GM18520 (cell line): ENCODE results near the gene TCF7.

Experiments
- ATAC-seq: cut with Tn5 transposase; IDR thresholded peaks from one replicate; pipeline ENCODE4 v1.9.1; 2021; ENCODE audit not compliant: unreplicated experiment

TCF7 gene

DNA sequence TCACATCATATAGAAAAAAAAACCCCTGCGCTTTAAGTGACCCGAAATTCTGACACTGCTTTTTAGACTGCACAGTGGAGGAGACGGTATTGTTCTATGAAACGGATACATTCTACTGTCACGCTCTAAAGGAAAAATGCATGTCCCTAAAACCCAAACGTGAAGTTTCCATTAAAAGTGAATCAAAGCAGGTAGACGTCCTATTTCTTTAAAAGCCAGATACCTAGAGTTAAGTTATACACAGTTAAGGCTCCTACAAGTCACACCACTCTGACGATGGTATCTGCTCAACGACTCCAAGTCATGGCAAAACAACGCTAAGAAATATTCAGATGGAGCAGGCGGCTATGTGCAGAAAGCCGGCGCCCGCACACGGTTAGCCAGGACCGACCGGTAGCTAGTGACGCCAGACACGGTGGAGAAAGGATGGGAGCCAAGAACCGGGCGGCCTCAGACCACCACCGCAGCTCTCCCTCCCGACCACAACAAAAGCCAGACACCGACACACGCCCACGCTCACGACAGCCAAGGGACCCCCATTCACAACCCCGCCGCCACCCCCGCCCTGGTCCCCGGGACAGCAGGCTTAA is 61.5 kb downstream of the TCF7 start:
- no peak for ATAC-seq

DNA sequence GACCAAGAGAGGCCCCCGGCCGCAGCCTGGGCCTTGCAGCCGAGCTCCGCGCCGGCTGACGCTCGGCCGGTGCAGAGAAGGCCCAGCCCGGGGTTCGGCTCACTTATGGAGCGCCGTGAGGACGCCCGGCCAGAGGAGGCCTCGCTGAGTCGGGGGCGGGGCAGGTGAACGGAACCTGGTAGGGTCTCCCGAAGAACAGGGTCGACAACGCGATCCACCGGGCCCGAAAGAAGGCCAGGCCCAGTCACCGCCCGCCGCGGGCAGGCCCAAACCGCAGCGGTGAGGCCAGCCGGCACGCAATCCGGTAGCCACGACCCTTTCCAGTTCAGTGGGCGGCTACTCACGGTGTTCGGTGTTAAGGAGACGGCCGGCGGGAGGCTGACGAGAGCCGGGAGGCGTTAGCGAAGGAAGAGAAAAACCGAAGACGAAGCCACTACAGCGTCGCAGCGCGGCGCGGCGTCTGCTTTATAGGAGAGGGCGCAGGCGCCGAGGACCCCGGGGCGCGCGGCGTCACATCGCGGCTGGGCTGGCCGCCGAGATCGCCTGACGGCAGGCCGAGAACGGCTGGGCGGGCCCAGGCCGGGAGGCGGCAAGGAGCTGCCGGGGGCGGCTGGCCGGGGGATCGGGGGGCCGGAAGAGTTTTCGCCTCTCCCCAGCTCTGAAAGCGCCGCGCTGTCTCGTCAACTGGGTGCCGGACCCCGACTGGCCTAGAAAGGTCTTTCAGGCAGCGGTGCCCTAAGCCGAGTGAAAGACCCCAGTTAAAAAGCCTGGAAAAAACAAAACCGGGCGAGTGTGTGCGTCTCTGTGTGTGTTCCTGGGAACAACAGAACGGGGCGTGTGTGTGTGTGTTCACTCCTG is 62.3 kb downstream of the TCF7 start, which contains the start of gene SKP1:
Gene SKP1 (minus strand): TSS at position 440 of the 858 bp plus-strand sequence. CDS start 2,928 bp downstream, outside the sequence.
- peak; percentile 64 for ATAC-seq

DNA sequence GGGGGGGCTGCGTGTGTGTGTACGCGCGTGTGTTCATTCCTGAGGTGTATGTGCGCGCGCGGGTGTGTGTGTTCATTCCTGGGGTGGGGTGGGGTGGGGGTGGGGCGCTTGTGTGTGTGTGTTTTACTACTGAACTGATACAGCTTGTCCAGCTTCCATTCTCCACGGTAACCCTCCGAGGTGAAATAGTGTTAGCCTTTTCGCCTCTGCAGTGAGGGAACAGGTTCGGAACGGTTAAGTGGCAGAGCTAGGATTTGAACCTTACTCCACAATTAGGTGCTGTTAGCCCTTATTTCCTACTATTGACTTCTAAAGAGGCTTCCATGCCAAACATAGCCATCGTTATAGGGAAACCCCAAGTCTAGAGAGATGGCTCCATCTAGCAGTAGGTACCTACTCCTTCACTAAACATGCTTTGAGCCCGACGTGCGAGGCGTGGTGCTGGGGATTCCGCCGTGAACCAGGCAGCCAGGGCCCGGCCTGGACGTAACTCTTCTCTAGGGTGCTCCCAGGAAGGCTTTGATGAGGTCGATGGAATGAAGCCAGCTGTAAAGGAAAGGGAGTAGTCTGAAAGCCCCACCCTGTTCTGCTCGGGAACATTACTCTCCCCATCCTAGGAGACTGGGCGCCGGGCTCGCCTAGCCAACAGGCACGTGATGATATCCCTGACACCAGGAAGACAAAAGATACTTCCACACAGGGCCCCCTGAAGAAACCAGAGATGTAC is 63.1 kb downstream of the TCF7 start:
- no peak for ATAC-seq

DNA sequence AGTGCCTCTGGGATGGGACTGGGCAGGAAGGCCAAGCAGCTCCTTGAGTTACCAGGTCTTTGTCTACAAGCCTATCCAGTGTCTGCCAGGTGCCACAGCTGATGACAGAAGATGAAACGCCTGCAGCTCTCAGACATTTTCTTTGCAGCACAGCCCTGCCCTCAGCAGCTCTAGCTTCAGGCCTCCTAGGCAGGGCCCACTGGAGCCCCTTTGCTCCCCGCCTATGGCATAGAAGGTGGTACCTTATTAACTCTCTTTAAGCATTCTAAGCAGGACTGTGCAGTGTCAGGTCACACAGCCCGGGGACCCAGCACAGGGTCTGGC is 63.6 kb downstream of the TCF7 start:
- no peak for ATAC-seq

DNA sequence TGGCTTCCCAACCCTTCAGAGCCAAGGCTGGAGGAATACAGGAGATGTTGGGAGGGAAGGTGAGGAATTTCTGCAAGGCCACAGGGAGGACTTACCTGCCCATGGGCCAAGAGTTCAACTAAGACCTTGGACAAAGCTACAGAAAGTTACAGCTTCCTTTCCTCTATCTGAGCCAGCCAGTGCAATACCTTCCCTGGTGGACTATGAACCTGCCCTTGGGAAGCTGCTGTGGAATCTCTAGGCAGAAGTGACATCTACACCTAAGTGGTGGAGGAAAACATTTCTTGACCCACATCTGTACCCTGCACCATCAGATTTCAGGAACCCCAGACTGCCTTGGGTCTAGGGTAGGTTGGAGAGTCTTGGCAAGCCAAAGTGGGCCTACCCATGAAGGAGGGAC is 69.0 kb downstream of the TCF7 start:
- ATAC-seq = no peak

DNA sequence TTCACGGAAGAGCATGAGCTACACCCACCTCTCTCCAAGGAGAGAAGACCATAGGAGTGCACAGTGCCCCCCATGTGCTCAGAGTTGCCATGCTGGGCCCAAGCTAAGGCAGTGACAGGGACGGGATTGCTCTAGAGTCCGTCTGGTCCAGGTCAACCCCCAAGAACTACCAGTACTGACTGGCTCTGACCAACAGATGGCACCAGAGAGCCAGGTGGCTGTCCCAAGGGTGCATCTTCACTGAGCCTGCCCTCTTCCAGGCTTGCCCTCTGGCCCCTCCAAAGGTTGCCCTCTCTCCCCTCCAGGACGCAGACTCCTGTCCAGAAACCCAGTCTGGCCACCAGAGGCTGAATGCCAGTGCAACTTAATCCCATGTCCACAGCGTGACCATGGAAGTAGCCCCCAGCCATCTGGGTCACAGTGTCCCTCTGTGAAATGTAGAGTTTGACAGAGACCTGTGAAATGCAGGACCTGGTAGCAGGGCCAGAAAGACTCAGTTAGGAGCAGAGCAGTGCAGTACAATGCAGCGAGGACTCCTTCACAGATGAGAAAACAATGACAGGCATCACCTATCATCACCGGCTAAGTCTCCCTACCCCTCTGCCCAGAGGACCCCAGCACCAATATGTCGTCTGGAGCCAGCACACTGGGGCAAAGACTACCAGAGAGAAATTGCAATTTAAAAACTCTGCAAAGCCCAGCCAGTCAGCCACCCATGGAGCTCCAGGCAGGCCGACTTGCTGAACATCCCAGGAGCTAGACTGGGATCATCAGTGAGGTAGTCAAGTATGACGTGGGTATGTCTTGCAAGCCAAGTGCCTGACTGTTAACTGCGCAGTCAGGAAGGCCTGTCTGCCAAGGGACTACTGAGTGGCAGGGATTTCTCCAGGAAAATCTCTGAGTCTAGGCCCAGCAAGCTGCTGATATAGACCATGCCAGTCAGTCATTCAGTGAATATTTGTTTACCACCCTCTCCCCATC is 70.0 kb downstream of the TCF7 start:
- ATAC-seq = no peak

DNA sequence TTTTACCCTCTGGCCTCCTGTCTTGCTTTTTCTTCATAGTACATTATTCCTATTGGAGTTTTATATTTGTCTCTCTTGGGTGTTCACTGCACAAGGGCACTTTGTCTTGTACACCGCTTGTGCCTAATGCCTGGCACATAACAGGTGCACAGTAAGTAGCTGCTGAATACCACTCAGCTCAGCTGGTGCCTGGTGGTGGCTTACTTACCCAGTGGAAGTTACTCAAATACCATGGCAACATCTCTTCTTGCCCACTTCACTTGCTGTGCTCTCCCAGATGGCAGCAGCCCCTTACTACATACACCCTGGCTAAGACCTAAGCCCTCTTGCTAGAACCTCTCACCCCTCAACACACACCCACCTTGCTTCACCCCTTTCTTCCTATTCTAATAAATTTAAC is 73.6 kb downstream of the TCF7 start:
- ATAC-seq = no peak

DNA sequence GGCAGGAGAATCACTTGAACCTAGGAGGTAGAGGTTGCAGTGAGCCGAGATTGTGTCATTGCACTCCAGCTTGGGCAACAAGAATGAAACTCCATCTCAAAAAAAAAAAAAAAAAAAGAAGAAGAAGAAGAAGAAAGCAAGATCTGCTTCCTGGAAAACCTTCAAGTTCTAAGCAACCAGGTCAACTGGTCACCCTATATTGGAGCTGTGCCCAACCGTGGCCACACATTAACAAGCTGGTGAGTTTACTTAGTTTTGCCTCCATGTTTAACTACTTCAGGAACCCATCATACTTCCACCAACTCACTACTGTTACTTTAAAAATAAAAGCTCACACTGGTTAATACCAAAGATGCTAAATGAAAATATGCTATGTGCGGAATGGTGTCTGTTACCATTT is 74.5 kb downstream of the TCF7 start:
- ATAC-seq = no peak

DNA sequence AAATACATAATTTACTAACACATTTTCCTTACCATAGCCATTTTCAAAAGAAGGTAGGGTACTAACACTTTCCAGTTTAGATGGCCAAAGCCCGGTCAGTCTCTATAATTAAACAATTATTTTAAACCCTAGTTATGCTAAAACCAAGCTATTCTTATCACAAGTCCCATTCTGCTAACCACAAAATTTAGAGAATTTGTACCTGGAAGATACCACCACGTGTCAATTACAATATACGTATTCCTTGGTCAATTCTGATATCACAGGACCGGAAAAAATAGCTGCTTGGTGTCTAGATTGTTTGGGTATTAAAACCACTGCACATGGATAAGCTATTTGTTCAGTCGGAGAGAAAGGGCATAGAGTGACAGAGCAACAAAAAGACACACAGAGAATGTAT is 81.2 kb downstream of the TCF7 start:
- no peak for ATAC-seq
